K562 (cell line): Measurements from ENCODE around the gene NLK. TPM values are rescaled to one million over a fixed set of nuclear protein-coding genes. Genes with fewer than 3 reads are reported as not detected.

Experiments used
- REST ChIP-seq, 2 experiments: fragments of 450-650 bp; formaldehyde crosslinking in 1 of 2; IDR thresholded peaks; 2 replicates each; pipeline versions ENCODE4 v1.4.0 to v1.6.1; 2014 to 2020; ENCODE audit warnings: mild to moderate bottlenecking in 2 of 2, borderline replicate concordance in 1 of 2, low read depth in 1 of 2
- polyA plus RNA-seq, 8 experiments: library from polyadenylated mRNA; depleted of rRNA in 4 of 8; stranded (reverse) in 5 of 8; unstranded in 3 of 8; fragments of >200 nt; fragmentation: Nextera tagmentation in 2 of 8; fragmentation: Illumina TruSeq in 1 of 8; extraction: Ambion mirVana in 2 of 8; extraction: Trizol in 1 of 8; gene quantifications; 2 replicates each; pipeline versions ENCODE4 v1.2.1 to v1.2.3, GENCODE V29; 2011 to 2014; ENCODE audit warnings: inconsistent platforms in 1 of 8, missing spikeins in 1 of 8
- total RNA-seq, 7 experiments: library from RNA; depleted of rRNA in 6 of 7; stranded (reverse); fragments of >200 nt in 6 of 7; fragmentation: Illumina TruSeq in 2 of 7; extraction: Trizol in 2 of 7; gene quantifications; 2 replicates each; pipeline versions ENCODE4 v1.2.1 to v1.2.3, GENCODE V29; 2011 to 2021; ENCODE audit warnings: low replicate concordance in 1 of 7

NLK gene
- total and polyA plus RNA-seq, 9 of the 15 experiments (the other 6 are each of a cell fraction or from before 2014, with no cell fraction given), result 10.9 to 59.6 (median 26.7) TPM

GRCh38 chr17:28018439-28019070 is 23.9 kb upstream of the NLK start (continued):
- TF ChIP-seq REST (IDR thresholded peaks at IDR 0.05; ENCODE audit: borderline replicate concordance), result peak; percentile 86
- TF ChIP-seq REST (CRISPR knock-in tag; IDR thresholded peaks at IDR 0.05; ENCODE audit: low read depth), result no peak
